T-helper 2 cell (primary cell): ENCODE data around the gene NOX4.
"Not testable (repeated sequence)": the region's sequence is repeated elsewhere in the genome, so short reads cannot be mapped to it uniquely, and the experiment has no call there.

ENCODE experiments used
- DNase-seq, 5 experiments: peaks; one replicate each; pipeline versions ENCODE4 v3.0.0 to v3.0.0-alpha.2; 2012 to 2022

The NOX4 gene

GRCh38 chr11:89293965-89294679 is 197.1 kb downstream of the NOX4 start:
- no peak for DNase-seq

- not testable (repeated sequence) for DNase-seq
Measured at GRCh38 chr11:89288004-89288403, 203.2 kb downstream of the NOX4 start.

GRCh38 chr11:89286601-89287000 is 204.6 kb downstream of the NOX4 start:
- not testable (repeated sequence) for DNase-seq

- DNase-seq, result not testable (repeated sequence)
Measured at GRCh38 chr11:89281032-89281677, 210.0 kb downstream of the NOX4 start.

- DNase-seq, result no peak
Measured at GRCh38 chr11:89279176-89279575, 212.0 kb downstream of the NOX4 start.

- no peak for DNase-seq
Measured at GRCh38 chr11:89275966-89276365, 215.2 kb downstream of the NOX4 start.
